Stimulated activated naive CD4-positive, alpha-beta T cell treated with Interleukin-2 at 50 U/mL for 16 hours (primary cell): ENCODE data around the gene CA7.

Source experiments
- DNase-seq: peaks from one replicate; lab custom pipeline; 2025; lab: John Stamatoyannopoulos, UW

CA7 gene

GRCh38 chr16:66898933-66899309 lies 54.7 kb downstream of the CA7 start:
- no peak for DNase-seq

GRCh38 chr16:66899310-66899944 lies 55.2 kb downstream of the CA7 start:
- DNase-seq: no peak

DNA sequence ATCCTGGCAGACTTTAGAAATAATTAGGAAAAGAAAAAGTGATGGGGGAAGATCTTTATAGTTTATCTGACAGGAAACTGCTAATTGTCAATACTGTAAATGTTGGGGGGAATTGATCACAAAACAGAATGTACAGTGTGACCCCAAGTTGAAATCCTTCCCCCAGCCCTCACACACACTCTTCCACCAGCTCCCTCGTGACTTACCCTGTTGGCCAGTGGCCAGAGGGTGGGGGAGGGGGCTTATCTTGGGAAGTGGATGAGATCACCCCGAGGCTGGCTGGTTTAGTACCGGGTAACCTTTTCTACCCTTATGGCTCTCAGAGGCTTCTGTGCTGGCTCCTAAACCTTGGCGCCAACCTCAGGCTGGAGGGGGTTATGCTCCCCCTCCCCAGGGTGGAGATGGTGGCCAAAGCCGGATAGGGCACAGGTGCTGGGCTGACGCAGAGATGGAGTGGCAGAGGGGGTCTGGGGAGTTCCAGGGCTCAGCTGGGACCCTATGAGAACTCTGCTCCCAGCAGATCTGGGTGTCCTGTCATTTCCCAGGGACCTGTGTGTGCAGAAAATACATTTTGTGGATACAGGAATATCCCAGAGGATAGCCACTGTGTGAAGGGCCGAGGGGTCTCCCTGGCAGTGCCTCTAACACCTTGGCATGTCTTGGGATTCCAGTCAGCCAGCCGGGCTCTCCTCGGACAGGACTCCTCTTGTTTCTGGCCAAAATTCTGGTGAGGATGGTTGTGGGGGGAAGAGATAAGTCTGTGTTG lies 55.9 kb downstream of the CA7 start:
- DNase-seq: no peak

DNA sequence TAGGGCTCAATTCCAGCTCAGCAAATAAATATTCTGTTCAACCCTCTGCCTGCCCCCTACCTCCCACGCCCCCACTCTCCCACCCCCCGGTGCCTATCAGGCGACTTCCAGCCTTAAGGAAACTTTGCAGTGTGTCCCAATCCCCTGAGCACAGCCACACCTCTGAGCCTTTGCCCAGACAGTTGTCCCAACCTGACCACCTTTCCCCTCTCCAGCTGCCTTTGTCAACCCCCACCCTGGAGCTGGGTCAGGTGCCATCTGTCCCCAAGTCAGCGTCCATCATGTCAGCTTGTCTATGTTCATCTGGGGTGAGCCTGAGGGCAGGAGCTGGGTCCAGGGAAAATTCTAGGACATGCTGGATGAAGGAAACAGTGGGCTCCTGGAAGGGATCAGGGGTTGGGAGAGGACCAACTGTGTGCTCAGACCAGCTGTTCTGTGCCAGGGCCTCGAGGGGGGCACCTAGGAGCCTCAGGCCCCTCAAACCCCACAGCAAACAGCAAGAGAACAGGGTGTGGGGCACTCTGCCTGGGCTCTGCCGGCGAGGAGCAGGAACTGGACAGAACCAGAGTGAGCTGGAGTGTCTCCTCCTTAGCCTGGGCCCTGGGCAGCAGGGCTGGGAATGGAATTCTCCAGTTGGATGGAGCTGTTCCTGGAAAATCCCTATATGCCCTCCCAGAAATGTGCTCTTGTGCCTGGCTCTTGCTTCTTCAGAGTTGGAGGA lies 56.7 kb downstream of the CA7 start:
- no peak for DNase-seq

DNA sequence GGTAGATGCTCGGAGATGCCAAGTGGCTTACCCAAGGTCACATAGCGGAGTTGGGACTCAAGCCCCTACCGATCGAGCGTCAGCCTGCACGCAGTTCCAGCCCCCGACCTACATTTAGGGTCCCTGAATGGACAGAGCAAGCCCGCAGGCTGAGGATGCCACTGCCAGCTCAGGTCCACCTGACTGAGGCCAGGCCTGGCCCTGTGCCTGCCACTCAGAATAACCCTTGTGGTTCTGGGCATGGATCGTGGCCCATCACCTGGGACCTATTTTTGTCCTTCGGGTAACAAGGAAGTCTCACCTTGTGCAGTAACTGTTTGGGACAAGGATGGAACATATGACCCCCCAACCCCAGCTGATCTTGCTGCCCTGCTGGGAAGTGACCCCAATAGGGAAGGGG lies 57.4 kb downstream of the CA7 start:
- DNase-seq: no peak

DNA sequence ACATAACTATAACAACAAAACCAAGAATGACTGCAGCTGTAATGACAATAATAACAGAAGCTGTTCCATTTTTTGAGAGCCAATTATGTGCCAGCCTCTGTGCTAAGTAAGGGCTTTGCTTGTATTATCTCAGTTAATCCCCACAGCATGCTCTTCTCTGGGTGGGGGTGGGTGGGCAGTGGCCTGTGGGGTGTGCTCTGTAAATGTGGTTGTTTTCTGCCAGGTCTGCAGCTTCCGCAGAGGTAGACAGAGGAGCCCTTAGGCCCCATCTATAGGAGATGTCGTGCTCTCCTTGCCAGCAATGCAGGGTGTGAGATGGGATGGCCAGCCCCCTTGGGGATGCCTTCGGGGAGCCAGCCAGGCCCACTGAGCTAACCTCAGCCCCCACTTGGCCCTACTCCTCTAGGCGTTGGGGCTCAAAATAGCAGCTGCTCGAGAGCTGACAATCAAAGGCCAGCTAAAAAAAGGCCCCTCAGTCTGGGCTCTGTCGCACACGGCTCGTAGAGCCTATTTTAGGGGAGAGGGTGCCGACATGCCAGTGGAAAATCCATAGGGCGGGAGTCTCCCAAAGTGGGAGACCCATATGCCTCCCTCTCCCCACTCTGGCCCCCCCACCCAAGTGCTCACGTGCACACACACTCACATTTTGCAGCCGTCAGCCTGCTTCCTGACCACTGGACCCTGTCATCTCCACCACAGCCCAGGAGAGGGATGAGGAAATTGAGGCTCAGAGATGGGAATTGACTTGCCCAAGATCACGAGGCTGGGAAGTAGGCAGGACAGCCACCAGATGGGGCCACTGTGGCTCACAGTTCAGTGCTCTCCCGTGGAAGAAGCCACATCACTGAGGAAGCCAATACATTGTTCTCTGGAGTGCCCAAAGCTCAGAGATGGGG lies 58.7 kb downstream of the CA7 start:
- DNase-seq: no peak
